Fibroblast of lung (primary cell): Measurements from ENCODE around the gene DGLUCY. TPM values are rescaled to one million over a fixed set of nuclear protein-coding genes. Genes with fewer than 3 reads are reported as not detected.
A peak's percentile ranks its signal among the peaks of the same experiment; 100 is the strongest.

Experiments
- DNase-seq, 2 donors: peaks; one replicate each; pipeline versions ENCODE4 v3.0.0 to v3.0.0-alpha.2; 2010; ENCODE audit warnings: low read depth in 2 of 2
- H2AFZ ChIP-seq: 2 replicates; pipeline ENCODE4 v1.5.1; 2012; ENCODE audit warnings: low read length, control low read depth, inconsistent platforms
- H3K27ac ChIP-seq: 2 replicates; pipeline ENCODE4 v1.5.1; 2011; ENCODE audit warnings: low read length, control low read depth; ENCODE audit not compliant: insufficient read depth
- H3K27me3 ChIP-seq: 2 replicates; pipeline ENCODE4 v1.5.1; 2011; ENCODE audit warnings: mild to moderate bottlenecking, low read length; ENCODE audit not compliant: control insufficient read depth, insufficient read depth
- H3K36me3 ChIP-seq: 2 replicates; pipeline ENCODE4 v1.5.1; 2011; ENCODE audit warnings: low read length; ENCODE audit not compliant: control insufficient read depth, insufficient read depth
- H3K4me1 ChIP-seq: 2 replicates; pipeline ENCODE4 v1.5.1; 2011; ENCODE audit warnings: low read length; ENCODE audit not compliant: control insufficient read depth, insufficient read depth; ENCODE audit errors: extremely low read depth
- H3K4me2 ChIP-seq: 2 replicates; pipeline ENCODE4 v1.5.1; 2011; ENCODE audit warnings: low read length, control low read depth; ENCODE audit not compliant: insufficient read depth; ENCODE audit errors: extremely low read depth
- H3K4me3 ChIP-seq, 4 experiments: fragments of 200-600 bp in 1 of 4; sonication (generic) in 1 of 4; replicated peaks in 1 of 4; 2 replicates each; pipeline ENCODE4 v1.5.1; 2011 to 2016; ENCODE audit warnings: low read length in 4 of 4, low read depth in 3 of 4, mild to moderate bottlenecking in 3 of 4, control low read depth in 2 of 4, inconsistent platforms in 1 of 4, mixed read lengths in 1 of 4; ENCODE audit not compliant: insufficient read depth in 1 of 4; ENCODE audit errors: control extremely low read depth in 1 of 4
- H3K79me2 ChIP-seq: 2 replicates; pipeline ENCODE4 v1.5.1; 2012; ENCODE audit warnings: mild to moderate bottlenecking, low read length, inconsistent platforms; ENCODE audit not compliant: control insufficient read depth, insufficient read depth
- H3K9ac ChIP-seq: 2 replicates; pipeline ENCODE4 v1.5.1; 2011; ENCODE audit warnings: mild to moderate bottlenecking, low read length, control low read depth; ENCODE audit not compliant: insufficient read depth
- H3K9me3 ChIP-seq: 2 replicates; pipeline ENCODE4 v1.5.1; 2012; ENCODE audit warnings: low read depth, low read length; ENCODE audit not compliant: control insufficient read depth, insufficient read depth
- H4K20me1 ChIP-seq: 2 replicates; pipeline ENCODE4 v1.5.1; 2011; ENCODE audit warnings: low read length; ENCODE audit not compliant: control insufficient read depth, insufficient read depth; ENCODE audit errors: extremely low read depth
- EZH2 ChIP-seq: IDR thresholded peaks from 2 replicates; pipeline ENCODE4 v1.5.1; 2012; ENCODE audit warnings: low read length, control low read depth, mild to moderate bottlenecking; ENCODE audit errors: missing control alignments
- polyA plus RNA-seq, 2 donors: library from polyadenylated mRNA; depleted of rRNA in 1 of 2; stranded (reverse) in 1 of 2; unstranded in 1 of 2; fragments of >200 nt; gene quantifications; 2 replicates each; pipeline ENCODE4 v1.2.1, GENCODE V29; 2011 to 2012; ENCODE audit warnings: missing spikeins in 1 of 2
- total RNA-seq: library from RNA; depleted of rRNA; stranded (reverse); fragments of >200 nt; gene quantifications from 2 replicates; pipeline ENCODE4 v1.2.1, GENCODE V29; 2014
- TF ChIP-seq, protein P1 (sequence below), 2 donors: IDR thresholded peaks in 1 of 2; conservative IDR thresholded peaks in 1 of 2; 1 replicate in 1 of 2; 2 replicates in 1 of 2; pipeline ENCODE4 v1.5.1; 2011 to 2012; ENCODE audit warnings: low read length in 2 of 2, control low read depth in 1 of 2, inconsistent platforms in 1 of 2, low read depth in 1 of 2, mild to moderate bottlenecking in 1 of 2

DGLUCY gene
- total and polyA plus RNA-seq, 2 donors (not counting 1 experiment from before 2014, with no cell fraction given), result 26.7 to 62.1 TPM

DNA sequence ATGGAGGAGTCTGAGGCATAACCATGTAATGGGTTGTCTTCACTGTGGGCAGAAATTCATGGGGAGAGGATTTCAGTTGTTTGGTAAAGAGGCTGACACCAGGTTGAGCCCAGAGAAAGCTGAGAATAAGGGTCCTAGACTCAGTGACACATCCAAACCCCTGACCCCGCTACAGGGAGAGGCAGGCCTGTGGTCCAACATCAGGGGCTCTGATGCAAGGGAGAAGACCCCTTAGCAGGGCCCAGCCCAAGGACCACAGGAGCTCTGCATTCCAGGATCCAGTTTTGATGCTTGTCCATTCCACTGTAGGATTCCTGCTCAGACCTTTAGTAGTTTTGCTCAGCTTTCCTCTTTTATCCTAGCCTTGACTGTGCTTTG is 115.1 kb downstream of the DGLUCY start:
- Histone ChIP-seq H3K4me3 (no peak overlapping the region), H4K20me1 (no peaks in the 10 kb centered on the region), H3K9me3 (no peaks in the 10 kb centered on the region), H3K27ac (no peak overlapping the region), H2AFZ (no peak overlapping the region), H3K4me2 (no peak overlapping the region), H3K27me3 (no peaks in the 10 kb centered on the region), H3K4me1 (peaks cover 2% of the 10 kb centered on the region), H3K79me2 (no peaks in the 10 kb centered on the region), H3K36me3 (peaks cover 2% of the 10 kb centered on the region), H3K9ac (no peak overlapping the region)
- TF ChIP-seq EZH2, result no peak
- TF ChIP-seq, protein P1, sequence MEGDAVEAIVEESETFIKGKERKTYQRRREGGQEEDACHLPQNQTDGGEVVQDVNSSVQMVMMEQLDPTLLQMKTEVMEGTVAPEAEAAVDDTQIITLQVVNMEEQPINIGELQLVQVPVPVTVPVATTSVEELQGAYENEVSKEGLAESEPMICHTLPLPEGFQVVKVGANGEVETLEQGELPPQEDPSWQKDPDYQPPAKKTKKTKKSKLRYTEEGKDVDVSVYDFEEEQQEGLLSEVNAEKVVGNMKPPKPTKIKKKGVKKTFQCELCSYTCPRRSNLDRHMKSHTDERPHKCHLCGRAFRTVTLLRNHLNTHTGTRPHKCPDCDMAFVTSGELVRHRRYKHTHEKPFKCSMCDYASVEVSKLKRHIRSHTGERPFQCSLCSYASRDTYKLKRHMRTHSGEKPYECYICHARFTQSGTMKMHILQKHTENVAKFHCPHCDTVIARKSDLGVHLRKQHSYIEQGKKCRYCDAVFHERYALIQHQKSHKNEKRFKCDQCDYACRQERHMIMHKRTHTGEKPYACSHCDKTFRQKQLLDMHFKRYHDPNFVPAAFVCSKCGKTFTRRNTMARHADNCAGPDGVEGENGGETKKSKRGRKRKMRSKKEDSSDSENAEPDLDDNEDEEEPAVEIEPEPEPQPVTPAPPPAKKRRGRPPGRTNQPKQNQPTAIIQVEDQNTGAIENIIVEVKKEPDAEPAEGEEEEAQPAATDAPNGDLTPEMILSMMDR (conservative IDR thresholded peaks at IDR 0.05 in 1 of 2, IDR thresholded peaks at IDR 0.05 in 1 of 2; ENCODE audit: low read depth in 1 of 2, low read length in 2 of 2), result no peak
- no peak for DNase-seq

DNA sequence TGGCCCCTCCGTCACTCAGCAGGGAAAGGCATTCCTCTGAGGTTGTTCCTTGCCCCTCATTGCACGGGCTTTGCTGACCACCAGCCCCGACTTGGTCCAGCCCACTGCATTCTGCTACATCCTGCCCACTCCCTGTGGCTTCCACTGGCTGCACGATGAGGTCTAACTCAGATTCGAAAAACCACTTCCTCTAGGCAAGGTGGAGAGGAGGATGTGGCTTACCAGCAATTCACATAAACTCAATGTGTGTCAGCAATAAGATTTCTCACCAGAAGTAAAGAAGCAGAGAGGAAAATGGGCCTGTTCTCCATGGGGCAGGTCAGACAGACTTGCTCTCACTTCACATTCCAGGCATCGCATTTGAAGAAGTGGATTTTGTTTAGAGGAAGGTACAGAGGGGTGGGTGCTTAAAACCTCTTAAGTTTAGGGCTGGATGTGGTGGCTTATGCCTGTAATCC is 115.9 kb downstream of the DGLUCY start:
- Histone ChIP-seq H3K4me2 (no peak overlapping the region), H3K4me3 (no peak overlapping the region)

DNA sequence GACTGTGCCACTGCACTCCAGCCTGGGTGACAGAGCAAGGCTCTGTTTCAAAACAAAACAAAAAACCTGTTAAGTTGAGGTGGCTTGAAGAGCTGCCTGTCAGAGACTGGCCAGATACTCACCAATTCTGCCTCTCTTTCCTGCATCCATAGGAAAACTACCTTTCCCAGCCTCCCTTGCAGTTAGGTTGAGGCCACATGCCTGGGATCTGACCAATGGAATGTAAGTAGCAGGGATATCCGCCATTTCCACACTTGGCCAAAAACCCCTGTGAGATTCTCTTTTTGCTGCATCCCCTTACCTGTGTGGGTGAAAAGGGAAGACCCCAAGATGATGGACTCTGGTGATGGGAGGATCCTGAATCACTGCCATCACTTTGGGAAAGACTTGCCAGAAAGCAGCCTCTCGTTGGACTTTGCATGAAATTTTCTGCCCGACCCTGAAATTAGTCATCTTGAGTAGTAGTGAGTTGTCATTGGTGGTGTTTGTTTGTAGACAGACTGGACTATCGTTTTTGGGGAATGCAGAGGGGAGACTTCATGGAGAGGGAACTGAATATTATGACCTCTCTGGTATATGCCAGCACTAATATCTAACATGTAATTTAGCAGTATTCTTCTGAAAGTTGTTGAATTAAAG is 116.6 kb downstream of the DGLUCY start:
- Histone ChIP-seq H3K9ac (no peak overlapping the region), H3K4me2 (no peak overlapping the region), H3K27me3 (no peaks in the 10 kb centered on the region), H3K4me1 (peaks cover 2% of the 10 kb centered on the region), H3K79me2 (no peaks in the 10 kb centered on the region), H4K20me1 (no peaks in the 10 kb centered on the region), H2AFZ (no peak overlapping the region), H3K36me3 (no peaks in the 10 kb centered on the region), H3K9me3 (no peaks in the 10 kb centered on the region), H3K27ac (no peak overlapping the region), H3K4me3 (no peak overlapping the region)
- no peak for TF ChIP-seq EZH2
- TF ChIP-seq, protein P1 (conservative IDR thresholded peaks at IDR 0.05 in 1 of 2, IDR thresholded peaks at IDR 0.05 in 1 of 2; ENCODE audit: low read depth in 1 of 2, low read length in 2 of 2), result no peak
- peak; percentile 23 to 54 for DNase-seq

More for the DNA sequence above, 115.9 kb downstream of the DGLUCY start:
- Histone ChIP-seq H4K20me1 (no peaks in the 10 kb centered on the region), H3K4me1 (peaks cover 2% of the 10 kb centered on the region), H3K27ac (no peak overlapping the region), H3K9me3 (no peaks in the 10 kb centered on the region), H3K36me3 (no peaks in the 10 kb centered on the region), H3K27me3 (no peaks in the 10 kb centered on the region), H3K79me2 (no peaks in the 10 kb centered on the region), H2AFZ (no peak overlapping the region), H3K9ac (no peak overlapping the region)
- peak in 1 of 2 donors; percentile 94 for DNase-seq
- TF ChIP-seq EZH2, result no peak
- TF ChIP-seq, protein P1 (conservative IDR thresholded peaks at IDR 0.05 in 1 of 2, IDR thresholded peaks at IDR 0.05 in 1 of 2; ENCODE audit: low read depth in 1 of 2, low read length in 2 of 2), result no peak
